IPS-18a (cell line): ENCODE results near the gene ZFAND6.

ENCODE experiments used
- H3K27ac ChIP-seq: one replicate; pipeline ENCODE4 v1.5.1; 2013; ENCODE audit warnings: low read length
- H3K27me3 ChIP-seq: one replicate; pipeline ENCODE4 v1.6.1; 2013; ENCODE audit warnings: mild to moderate bottlenecking, low read length; ENCODE audit not compliant: control insufficient read depth, insufficient read depth
- H3K36me3 ChIP-seq: one replicate; pipeline ENCODE4 v1.6.1; 2013; ENCODE audit warnings: low read depth, low read length; ENCODE audit not compliant: control insufficient read depth
- H3K4me1 ChIP-seq: one replicate; pipeline ENCODE4 v1.6.1; 2013; ENCODE audit warnings: low read depth, low read length; ENCODE audit not compliant: control insufficient read depth
- H3K4me3 ChIP-seq: one replicate; pipeline ENCODE4 v1.5.1; 2013; ENCODE audit warnings: low read length
- H3K9ac ChIP-seq: one replicate; pipeline ENCODE4 v1.6.1; 2013; ENCODE audit warnings: mild to moderate bottlenecking, low read length, moderate library complexity
- H3K9me3 ChIP-seq: one replicate; pipeline ENCODE4 v1.6.1; 2013; ENCODE audit warnings: low read depth, low read length; ENCODE audit not compliant: control insufficient read depth

The ZFAND6 gene

GRCh38 chr15:80100247-80100646 lies 40.8 kb downstream of the ZFAND6 start:
- H3K27me3 ChIP-seq, result no peaks in the 10 kb centered on the region
- H3K9ac ChIP-seq, result no peak overlapping the region
- H3K4me3 ChIP-seq, result no peak overlapping the region
- H3K27ac ChIP-seq, result no peak overlapping the region
- no peaks in the 10 kb centered on the region for H3K9me3 ChIP-seq
- H3K36me3 ChIP-seq, result no peaks in the 10 kb centered on the region
- no peaks in the 10 kb centered on the region for H3K4me1 ChIP-seq

GRCh38 chr15:80105193-80105592 lies 45.7 kb downstream of the ZFAND6 start:
- H3K4me3 ChIP-seq, result no peak overlapping the region

GRCh38 chr15:80105595-80105994 lies 46.1 kb downstream of the ZFAND6 start:
- Histone ChIP-seq H3K9ac (no peak overlapping the region), H3K27ac (no peak overlapping the region), H3K4me3 (no peak overlapping the region), H3K4me1 (no peaks in the 10 kb centered on the region), H3K9me3 (no peaks in the 10 kb centered on the region), H3K27me3 (no peaks in the 10 kb centered on the region), H3K36me3 (no peaks in the 10 kb centered on the region)

More at GRCh38 chr15:80105193-80105592, 45.7 kb downstream of the ZFAND6 start:
- Histone ChIP-seq H3K27me3 (no peaks in the 10 kb centered on the region), H3K9me3 (no peaks in the 10 kb centered on the region), H3K36me3 (no peaks in the 10 kb centered on the region), H3K4me1 (no peaks in the 10 kb centered on the region), H3K9ac (no peak overlapping the region), H3K27ac (no peak overlapping the region)

- no peaks in the 10 kb centered on the region for H3K4me1 ChIP-seq
- no peak overlapping the region for H3K4me3 ChIP-seq
- no peaks in the 10 kb centered on the region for H3K9me3 ChIP-seq
- H3K36me3 ChIP-seq, result no peaks in the 10 kb centered on the region
- no peak overlapping the region for H3K9ac ChIP-seq
- no peaks in the 10 kb centered on the region for H3K27me3 ChIP-seq
- no peak overlapping the region for H3K27ac ChIP-seq
Measured at GRCh38 chr15:80106051-80106450, 46.6 kb downstream of the ZFAND6 start.

GRCh38 chr15:80107204-80107603 lies 47.7 kb downstream of the ZFAND6 start:
- Histone ChIP-seq H3K36me3 (no peaks in the 10 kb centered on the region), H3K27me3 (no peaks in the 10 kb centered on the region), H3K9ac (no peak overlapping the region), H3K4me1 (no peaks in the 10 kb centered on the region), H3K27ac (no peak overlapping the region), H3K9me3 (no peaks in the 10 kb centered on the region), H3K4me3 (no peak overlapping the region)

DNA sequence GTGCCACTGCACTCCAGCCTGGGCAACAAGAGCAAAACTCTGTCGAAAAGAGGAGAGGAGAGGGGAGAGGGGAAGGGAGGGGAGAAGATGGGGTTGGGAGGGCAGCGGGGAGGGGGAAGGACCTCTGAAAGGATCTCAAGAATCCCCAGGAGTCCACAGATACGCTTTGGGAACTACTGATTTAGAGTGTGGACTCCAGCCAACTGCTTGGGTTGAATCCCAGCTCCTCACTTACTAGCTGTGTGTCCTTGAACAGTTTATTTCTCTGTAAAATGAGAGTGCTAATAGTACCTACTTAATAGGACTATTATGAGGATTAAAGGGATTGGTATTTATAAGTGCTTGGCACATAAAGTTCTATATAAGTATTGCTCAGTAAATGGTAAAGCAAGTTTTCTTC lies 48.3 kb downstream of the ZFAND6 start:
- H3K9me3 ChIP-seq, result no peaks in the 10 kb centered on the region
- no peak overlapping the region for H3K9ac ChIP-seq
- H3K27ac ChIP-seq, result no peak overlapping the region
- no peaks in the 10 kb centered on the region for H3K36me3 ChIP-seq
- no peaks in the 10 kb centered on the region for H3K4me1 ChIP-seq
- no peak overlapping the region for H3K4me3 ChIP-seq
- H3K27me3 ChIP-seq, result no peaks in the 10 kb centered on the region

GRCh38 chr15:80109388-80109787 lies 49.9 kb downstream of the ZFAND6 start:
- Histone ChIP-seq H3K9me3 (no peaks in the 10 kb centered on the region), H3K9ac (no peak overlapping the region), H3K4me1 (peaks cover 5% of the 10 kb centered on the region), H3K27me3 (no peaks in the 10 kb centered on the region), H3K27ac (no peak overlapping the region), H3K36me3 (no peaks in the 10 kb centered on the region), H3K4me3 (no peak overlapping the region)

GRCh38 chr15:80110920-80111319 lies 51.4 kb downstream of the ZFAND6 start:
- no peak overlapping the region for H3K27ac ChIP-seq
- no peaks in the 10 kb centered on the region for H3K9me3 ChIP-seq
- H3K27me3 ChIP-seq, result no peaks in the 10 kb centered on the region
- no peak overlapping the region for H3K4me3 ChIP-seq
- H3K36me3 ChIP-seq, result no peaks in the 10 kb centered on the region
- H3K4me1 ChIP-seq, result peaks cover 7% of the 10 kb centered on the region
- no peak overlapping the region for H3K9ac ChIP-seq

DNA sequence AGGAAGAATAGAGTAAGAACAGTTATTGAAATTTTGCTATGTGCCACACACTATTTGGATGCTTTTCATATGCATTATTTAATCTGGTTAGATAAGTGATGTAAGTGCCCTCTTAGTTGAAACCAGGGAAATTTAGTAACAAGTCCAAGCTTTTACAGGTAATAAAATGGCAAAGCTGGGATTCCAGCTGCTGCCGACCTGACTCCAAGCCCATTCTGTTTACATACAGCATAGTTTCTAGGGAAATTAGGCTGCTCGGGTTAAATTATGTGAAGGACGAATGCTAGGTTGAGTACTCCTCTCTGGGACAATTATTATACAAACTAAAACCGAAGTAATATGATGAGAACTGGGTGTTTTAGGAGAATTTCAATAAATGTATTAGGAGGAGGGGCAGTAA lies 54.6 kb downstream of the ZFAND6 start:
- no peaks in the 10 kb centered on the region for H3K27me3 ChIP-seq
- H3K27ac ChIP-seq, result no peak overlapping the region
- no peaks in the 10 kb centered on the region for H3K36me3 ChIP-seq
- H3K9ac ChIP-seq, result no peak overlapping the region
- peaks cover 7% of the 10 kb centered on the region for H3K4me1 ChIP-seq
- H3K4me3 ChIP-seq, result no peak overlapping the region
- H3K9me3 ChIP-seq, result no peaks in the 10 kb centered on the region

- H3K27ac ChIP-seq, result no peak overlapping the region
- H3K27me3 ChIP-seq, result no peaks in the 10 kb centered on the region
- peaks cover 7% of the 10 kb centered on the region for H3K4me1 ChIP-seq
- H3K36me3 ChIP-seq, result no peaks in the 10 kb centered on the region
- H3K9me3 ChIP-seq, result no peaks in the 10 kb centered on the region
- H3K9ac ChIP-seq, result no peak overlapping the region
- H3K4me3 ChIP-seq, result no peak overlapping the region
Measured at GRCh38 chr15:80115021-80115420, 55.5 kb downstream of the ZFAND6 start.

DNA sequence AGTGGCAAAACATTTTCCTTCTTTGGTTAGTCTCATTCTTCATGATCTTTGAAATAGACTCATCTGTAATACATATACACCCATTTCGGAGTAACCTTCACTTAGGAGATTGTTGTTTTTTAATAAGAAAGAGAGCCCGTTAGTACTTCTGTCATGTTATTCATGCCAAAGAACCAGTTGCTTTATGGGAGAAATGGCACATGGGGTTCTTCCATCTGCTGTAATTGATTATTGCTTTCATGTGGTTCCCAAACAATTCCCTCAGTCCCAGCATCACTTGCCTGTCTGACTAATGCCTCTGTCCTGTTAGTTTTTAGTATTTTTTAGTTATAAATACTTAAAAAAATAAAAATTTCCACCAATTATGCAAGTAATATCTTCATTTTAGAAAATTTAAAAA lies 59.5 kb downstream of the ZFAND6 start:
- H3K4me1 ChIP-seq, result peaks cover 6% of the 10 kb centered on the region
- H3K9ac ChIP-seq, result no peak overlapping the region
- no peaks in the 10 kb centered on the region for H3K9me3 ChIP-seq
- H3K36me3 ChIP-seq, result peaks cover 13% of the 10 kb centered on the region
- H3K27ac ChIP-seq, result no peak overlapping the region
- H3K27me3 ChIP-seq, result no peaks in the 10 kb centered on the region
- no peak overlapping the region for H3K4me3 ChIP-seq

GRCh38 chr15:80120636-80121035 lies 61.2 kb downstream of the ZFAND6 start:
- Histone ChIP-seq H3K27me3 (no peaks in the 10 kb centered on the region), H3K36me3 (peaks cover 17% of the 10 kb centered on the region), H3K27ac (no peak overlapping the region), H3K9ac (no peak overlapping the region), H3K9me3 (no peaks in the 10 kb centered on the region), H3K4me1 (no peaks in the 10 kb centered on the region), H3K4me3 (no peak overlapping the region)
